ENCODE measurements around the gene INAFM2.

Gene INAFM2

DNA sequence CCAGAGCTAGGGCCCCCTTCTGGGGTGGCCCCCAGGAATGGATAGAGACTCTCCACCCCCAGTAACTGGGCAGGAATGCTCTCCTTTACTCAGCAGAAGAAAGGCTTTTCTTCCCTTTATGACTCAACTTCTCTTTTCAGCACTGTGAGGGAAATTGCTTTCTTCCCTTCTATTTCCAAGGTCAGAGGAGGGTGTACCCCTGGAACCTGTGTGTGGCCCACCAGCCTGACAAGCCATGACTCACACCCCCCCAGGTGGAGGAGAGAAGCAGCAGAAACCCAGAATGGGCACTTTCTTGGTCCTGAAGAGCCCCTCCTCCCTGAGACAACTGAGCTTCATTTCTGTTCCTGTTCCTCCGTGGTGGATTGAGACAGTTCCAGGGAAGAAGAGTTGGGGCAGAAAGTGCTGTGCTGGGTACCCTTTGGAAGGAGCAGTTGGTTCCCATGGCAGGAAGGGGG, 37.9 kb upstream of the INAFM2 start:
- no peaks in the 10 kb centered on the region for H3F3A ChIP-seq (ENCODE audit: insufficient read depth, low read length)
- no peaks in the 10 kb centered on the region for H3K9me2 ChIP-seq (replicated peaks; ENCODE audit: insufficient read depth, low read length)
- H3K9ac ChIP-seq (ENCODE audit: low read length), result no peak overlapping the region
- TF ChIP-seq EZH2 (optimal IDR thresholded peaks at IDR 0.05; ENCODE audit: low read depth, low read length) (no peak), EZH2phosphoT487 (IDR thresholded peaks at IDR 0.05; ENCODE audit: low read length) (no peak)
- TF ChIP-seq, protein P1, sequence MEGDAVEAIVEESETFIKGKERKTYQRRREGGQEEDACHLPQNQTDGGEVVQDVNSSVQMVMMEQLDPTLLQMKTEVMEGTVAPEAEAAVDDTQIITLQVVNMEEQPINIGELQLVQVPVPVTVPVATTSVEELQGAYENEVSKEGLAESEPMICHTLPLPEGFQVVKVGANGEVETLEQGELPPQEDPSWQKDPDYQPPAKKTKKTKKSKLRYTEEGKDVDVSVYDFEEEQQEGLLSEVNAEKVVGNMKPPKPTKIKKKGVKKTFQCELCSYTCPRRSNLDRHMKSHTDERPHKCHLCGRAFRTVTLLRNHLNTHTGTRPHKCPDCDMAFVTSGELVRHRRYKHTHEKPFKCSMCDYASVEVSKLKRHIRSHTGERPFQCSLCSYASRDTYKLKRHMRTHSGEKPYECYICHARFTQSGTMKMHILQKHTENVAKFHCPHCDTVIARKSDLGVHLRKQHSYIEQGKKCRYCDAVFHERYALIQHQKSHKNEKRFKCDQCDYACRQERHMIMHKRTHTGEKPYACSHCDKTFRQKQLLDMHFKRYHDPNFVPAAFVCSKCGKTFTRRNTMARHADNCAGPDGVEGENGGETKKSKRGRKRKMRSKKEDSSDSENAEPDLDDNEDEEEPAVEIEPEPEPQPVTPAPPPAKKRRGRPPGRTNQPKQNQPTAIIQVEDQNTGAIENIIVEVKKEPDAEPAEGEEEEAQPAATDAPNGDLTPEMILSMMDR (IDR thresholded peaks at IDR 0.05; ENCODE audit: low read length), result no peak
- no peaks in the 10 kb centered on the region for H3K4me1 ChIP-seq (ENCODE audit: low read length)
- H2AFZ ChIP-seq (ENCODE audit: low read length), result no peak overlapping the region
- H3K79me2 ChIP-seq (ENCODE audit: low read length), result no peaks in the 10 kb centered on the region
- H3K27ac ChIP-seq (ENCODE audit: low read length), result no peak overlapping the region
- H4K20me1 ChIP-seq (ENCODE audit: insufficient read depth, low read length), result no peaks in the 10 kb centered on the region
- H3K27me3 ChIP-seq (replicated peaks; ENCODE audit: insufficient read depth, low read length), result peaks cover 27% of the 10 kb centered on the region
- DNase-seq, result no peak
- H3K36me3 ChIP-seq (replicated peaks; ENCODE audit: insufficient read depth, low read length), result no peaks in the 10 kb centered on the region
- no peak overlapping the region for H3K4me2 ChIP-seq (ENCODE audit: low read depth, low read length)
- H3K9me3 ChIP-seq (replicated peaks; ENCODE audit: insufficient read depth, low read length), result no peaks in the 10 kb centered on the region
- no peak overlapping the region for H3K4me3 ChIP-seq (ENCODE audit: low read length)

DNA sequence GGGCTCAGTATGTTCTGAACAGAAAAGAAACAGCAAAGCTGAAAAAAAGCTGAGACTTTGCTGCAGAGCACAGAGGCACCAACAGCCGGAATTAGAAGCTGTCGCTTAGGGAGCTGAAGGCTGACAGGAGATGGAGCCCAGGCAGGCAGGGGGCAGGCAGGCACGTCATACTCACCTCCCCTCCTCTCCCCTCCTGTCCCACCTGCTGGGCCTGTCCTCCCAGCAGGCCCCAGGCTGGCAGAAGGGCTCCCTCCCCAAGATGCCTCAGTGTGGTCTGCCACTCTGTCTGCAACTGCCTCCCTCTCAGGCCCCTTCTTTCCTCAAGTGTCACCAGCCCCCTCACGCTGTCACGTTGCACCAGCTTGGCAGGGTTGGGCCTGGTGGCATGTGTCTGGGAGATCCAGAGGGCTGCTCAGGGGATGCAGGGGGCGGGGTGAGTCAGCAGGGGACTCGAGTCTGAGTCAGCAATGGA, 37.4 kb upstream of the INAFM2 start:
- TF ChIP-seq, protein P1 (IDR thresholded peaks at IDR 0.05; ENCODE audit: low read length), result no peak
- no peak for TF ChIP-seq EZH2phosphoT487 (IDR thresholded peaks at IDR 0.05; ENCODE audit: low read length)
- TF ChIP-seq EZH2 (optimal IDR thresholded peaks at IDR 0.05; ENCODE audit: low read depth, low read length), result no peak
- Histone ChIP-seq H3K36me3 (replicated peaks; ENCODE audit: insufficient read depth, low read length) (no peaks in the 10 kb centered on the region), H3K9ac (ENCODE audit: low read length) (no peak overlapping the region), H3K27me3 (replicated peaks; ENCODE audit: insufficient read depth, low read length) (peaks cover 22% of the 10 kb centered on the region), H3K27ac (ENCODE audit: low read length) (no peak overlapping the region), H3K4me2 (ENCODE audit: low read depth, low read length) (no peak overlapping the region), H3F3A (ENCODE audit: insufficient read depth, low read length) (no peaks in the 10 kb centered on the region), H3K4me1 (ENCODE audit: low read length) (no peaks in the 10 kb centered on the region), H3K79me2 (ENCODE audit: low read length) (no peaks in the 10 kb centered on the region), H4K20me1 (ENCODE audit: insufficient read depth, low read length) (no peaks in the 10 kb centered on the region), H3K4me3 (ENCODE audit: low read length) (no peak overlapping the region), H3K9me3 (replicated peaks; ENCODE audit: insufficient read depth, low read length) (no peaks in the 10 kb centered on the region), H3K9me2 (replicated peaks; ENCODE audit: insufficient read depth, low read length) (no peaks in the 10 kb centered on the region), H2AFZ (ENCODE audit: low read length) (no peak overlapping the region)
- no peak for DNase-seq

DNA sequence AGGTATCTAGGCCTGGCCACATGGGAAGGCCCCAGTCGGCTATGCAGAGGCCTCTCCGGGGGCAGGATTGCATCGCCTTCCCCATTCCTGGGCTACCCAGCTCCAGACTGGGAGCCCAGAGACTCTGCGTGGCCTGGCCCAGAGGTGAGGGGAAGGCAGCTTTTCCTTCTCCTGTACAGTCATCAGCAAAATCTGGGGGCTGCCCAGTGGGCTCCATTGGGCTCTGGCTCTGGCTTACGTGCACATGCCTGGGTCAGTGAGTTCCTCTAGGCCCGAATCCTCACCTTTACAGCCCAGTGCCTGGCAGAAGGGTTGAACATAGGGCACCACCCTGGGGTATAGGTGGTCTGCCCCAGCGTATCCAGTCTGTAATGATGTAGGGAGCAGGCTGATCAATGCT, 36.7 kb upstream of the INAFM2 start:
- Histone ChIP-seq H3K27me3 (replicated peaks; ENCODE audit: insufficient read depth, low read length) (peaks cover 27% of the 10 kb centered on the region), H3F3A (ENCODE audit: insufficient read depth, low read length) (no peaks in the 10 kb centered on the region), H3K9me3 (replicated peaks; ENCODE audit: insufficient read depth, low read length) (no peaks in the 10 kb centered on the region), H3K4me1 (ENCODE audit: low read length) (no peaks in the 10 kb centered on the region), H3K4me2 (ENCODE audit: low read depth, low read length) (no peak overlapping the region), H3K79me2 (ENCODE audit: low read length) (no peaks in the 10 kb centered on the region), H4K20me1 (ENCODE audit: insufficient read depth, low read length) (no peaks in the 10 kb centered on the region), H3K9me2 (replicated peaks; ENCODE audit: insufficient read depth, low read length) (no peaks in the 10 kb centered on the region), H2AFZ (ENCODE audit: low read length) (no peak overlapping the region), H3K9ac (ENCODE audit: low read length) (no peak overlapping the region), H3K27ac (ENCODE audit: low read length) (no peak overlapping the region), H3K36me3 (replicated peaks; ENCODE audit: insufficient read depth, low read length) (no peaks in the 10 kb centered on the region), H3K4me3 (ENCODE audit: low read length) (no peak overlapping the region)
- no peak for DNase-seq
- TF ChIP-seq EZH2 (optimal IDR thresholded peaks at IDR 0.05; ENCODE audit: low read depth, low read length), result no peak
- no peak for TF ChIP-seq EZH2phosphoT487 (IDR thresholded peaks at IDR 0.05; ENCODE audit: low read length)
- TF ChIP-seq, protein P1 (IDR thresholded peaks at IDR 0.05; ENCODE audit: low read length), result no peak
